Naive thymus-derived CD4-positive, alpha-beta T cell (primary cell): ENCODE measurements around the gene ZFYVE9. TPM values are rescaled to one million over a fixed set of nuclear protein-coding genes. Genes with fewer than 3 reads are reported as not detected.

Source experiments
- ATAC-seq: fragments of 150-1000 bp; cut with Tn5 transposase; 2 replicates; pipeline ENCODE4 v1.10.0; 2021; ENCODE audit warnings: mild to moderate bottlenecking, moderate library complexity
- CTCF ChIA-PET: fragments of 350-600 bp; sonication (Branson Sonifier 250); formaldehyde crosslinking; loops from one replicate; lab custom pipeline; 2021; ENCODE audit warnings: antibody characterized with exemption; lab: Charles Lee
- POLR2A ChIA-PET: fragments of 350-600 bp; sonication (Branson Sonifier 250); formaldehyde crosslinking; loops from one replicate; lab custom pipeline; 2021; ENCODE audit warnings: antibody characterized with exemption, inconsistent platforms; lab: Charles Lee
- DNase-seq, 9 donors: peaks; one replicate each; pipeline versions ENCODE4 v3.0.0 to v3.0.0-alpha.2; 2020 to 2022; ENCODE audit warnings: mixed read lengths in 1 of 9
- H3K27ac ChIP-seq: one replicate; pipeline ENCODE4 v1.7.0; 2013; ENCODE audit warnings: mild to moderate bottlenecking, low read depth, low read length, moderate library complexity
- H3K27me3 ChIP-seq, 2 donors: one replicate each; pipeline ENCODE4 v1.7.0; 2013; ENCODE audit warnings: low read length in 2 of 2, mild to moderate bottlenecking in 2 of 2, moderate library complexity in 2 of 2; ENCODE audit not compliant: control insufficient read depth in 2 of 2, insufficient read depth in 2 of 2
- H3K36me3 ChIP-seq, 3 experiments: 1 replicate in 2 of 3; 2 replicates in 1 of 3; pipeline ENCODE4 v1.7.0; 2013; ENCODE audit warnings: low read length in 3 of 3, mild to moderate bottlenecking in 3 of 3, moderate library complexity in 1 of 3; ENCODE audit not compliant: insufficient read depth in 3 of 3, control insufficient read depth in 2 of 3
- H3K4me1 ChIP-seq, 2 donors: one replicate each; pipeline ENCODE4 v1.7.0; 2013; ENCODE audit warnings: low read length in 2 of 2, mild to moderate bottlenecking in 2 of 2, moderate library complexity in 1 of 2; ENCODE audit not compliant: control insufficient read depth in 2 of 2, insufficient read depth in 2 of 2
- H3K4me3 ChIP-seq: 2 replicates; pipeline ENCODE4 v1.7.0; 2013; ENCODE audit warnings: mild to moderate bottlenecking, low read length
- H3K9me3 ChIP-seq, 3 experiments: 1 replicate in 2 of 3; 2 replicates in 1 of 3; pipeline ENCODE4 v1.7.0; 2013; ENCODE audit warnings: low read length in 3 of 3; ENCODE audit not compliant: control insufficient read depth in 2 of 3
- H3K27ac Mint-ChIP-seq, 9 donors: one replicate each; pipeline ENCODE4 v1.8.0; 2020 to 2022; ENCODE audit warnings: mixed read lengths in 9 of 9, mild to moderate bottlenecking in 8 of 9, moderate library complexity in 5 of 9, inconsistent platforms in 2 of 9
- H3K27me3 Mint-ChIP-seq, 5 donors: one replicate each; pipeline ENCODE4 v1.8.0; 2021 to 2022; ENCODE audit warnings: mixed read lengths in 5 of 5, mild to moderate bottlenecking in 1 of 5
- H3K36me3 Mint-ChIP-seq, 5 donors: one replicate each; pipeline ENCODE4 v1.8.0; 2020 to 2022; ENCODE audit warnings: mixed read lengths in 5 of 5, mild to moderate bottlenecking in 3 of 5, inconsistent platforms in 1 of 5
- H3K4me1 Mint-ChIP-seq, 7 donors: one replicate each; pipeline ENCODE4 v1.8.0; 2020 to 2022; ENCODE audit warnings: mixed read lengths in 7 of 7, mild to moderate bottlenecking in 3 of 7, inconsistent platforms in 1 of 7
- H3K4me3 Mint-ChIP-seq, 10 donors: one replicate each; pipeline ENCODE4 v1.8.0; 2020 to 2022; ENCODE audit warnings: mild to moderate bottlenecking in 10 of 10, mixed read lengths in 10 of 10, moderate library complexity in 6 of 10, inconsistent platforms in 2 of 10
- H3K9me3 Mint-ChIP-seq, 11 donors: one replicate each; pipeline ENCODE4 v1.8.0; 2020 to 2022; ENCODE audit warnings: mixed read lengths in 11 of 11, mild to moderate bottlenecking in 4 of 11, inconsistent platforms in 1 of 11, moderate library complexity in 1 of 11
- intact Hi-C, 2 donors: fragments of 100-400 bp; cut with micrococcal nuclease; formaldehyde crosslinking; loops; one replicate each; pipeline ENCODE4 v1.15.1; 2023
- polyA plus RNA-seq, 2 donors: library from polyadenylated mRNA; unstranded; fragments of 300-500 nt; fragmentation: Illumina TruSeq; gene quantifications; one replicate each; pipeline ENCODE4 v1.2.3, GENCODE V29; 2021
- total RNA-seq, 6 experiments: library from RNA in 5 of 6; stranded (reverse) in 5 of 6; gene quantifications; 1 replicate in 5 of 6; 2 replicates in 1 of 6; pipeline ENCODE4 v1.2.3 and lab custom pipeline; 2021 to 2026

ZFYVE9 gene
- total and polyA plus RNA-seq, 7 experiments from 2014 or later: 1.8 to 13.9 (median 5.0) TPM

- Mint-ChIP-seq H3K36me3 (peaks cover 0 to 21% (median 14%) of the 10 kb centered on the region in 5 donors), H3K27me3 (no peaks in the 10 kb centered on the region), H3K27ac (no peak overlapping the region), H3K9me3 (no peaks in the 10 kb centered on the region), H3K4me3 (no peak overlapping the region), H3K4me1 (no peaks in the 10 kb centered on the region)
- intact Hi-C loops: no loop called here
- H3K4me3 ChIP-seq: no peak overlapping the region
- no peaks in the 10 kb centered on the region for H3K4me1 ChIP-seq
- no peak overlapping the region for H3K27ac ChIP-seq
- ATAC-seq: no peak
- no peaks in the 10 kb centered on the region for H3K27me3 ChIP-seq
- no peaks in the 10 kb centered on the region for H3K9me3 ChIP-seq
- ChIA-PET CTCF (no interaction called here), POLR2A (interaction anchor here (0.7 kb wide), 1 partner anchor 14 kb away, joined by 5 read pairs; no protein-coding TSS in a partner anchor)
- H3K36me3 ChIP-seq: no peaks in the 10 kb centered on the region
- DNase-seq: no peak
Measured at GRCh38 chr1:52341655-52342260, 199.9 kb downstream of the ZFYVE9 start.

- POLR2A ChIA-PET: interaction anchor here (0.7 kb wide), 1 partner anchor 344 kb away, joined by 4 read pairs; no protein-coding TSS in a partner anchor
Measured at GRCh38 chr1:52343979-52344378, 202.1 kb downstream of the ZFYVE9 start.

GRCh38 chr1:52345252-52345651 lies 203.4 kb downstream of the ZFYVE9 start:
- POLR2A ChIA-PET: interaction anchor here (0.8 kb wide), 1 partner anchor 21 kb away, joined by 5 read pairs; the partner anchor contains the start of gene CC2D1B
- H3K9me3 ChIP-seq: no peaks in the 10 kb centered on the region

More at GRCh38 chr1:52343979-52344378, 202.1 kb downstream of the ZFYVE9 start:
- Mint-ChIP-seq H3K36me3 (peaks cover 0 to 6% (median 3%) of the 10 kb centered on the region in 5 donors), H3K27ac (peak overlapping the region in 3 of 9 donors; percentile 17 to 51 (median 21)), H3K4me3 (no peak overlapping the region), H3K27me3 (no peaks in the 10 kb centered on the region), H3K4me1 (peaks cover 0 to 14% (median 9%) of the 10 kb centered on the region in 7 donors), H3K9me3 (no peaks in the 10 kb centered on the region)
- Histone ChIP-seq H3K4me3 (no peak overlapping the region), H3K27me3 (no peaks in the 10 kb centered on the region), H3K27ac (no peak overlapping the region), H3K36me3 (no peaks in the 10 kb centered on the region), H3K9me3 (no peaks in the 10 kb centered on the region), H3K4me1 (no peaks in the 10 kb centered on the region)
- no peak for ATAC-seq
- DNase-seq: no peak
- CTCF ChIA-PET: no interaction called here
- intact Hi-C loops: no loop called here

GRCh38 chr1:52346653-52347052 lies 204.8 kb downstream of the ZFYVE9 start:
- DNase-seq (no peak), ATAC-seq (no peak)
- Histone ChIP-seq H3K9me3 (no peaks in the 10 kb centered on the region), H3K27ac (no peak overlapping the region), H3K4me1 (no peaks in the 10 kb centered on the region), H3K36me3 (peaks cover 0 to 4% (median 0%) of the 10 kb centered on the region in 3 experiments), H3K4me3 (no peak overlapping the region), H3K27me3 (no peaks in the 10 kb centered on the region)
- Mint-ChIP-seq H3K27me3 (no peaks in the 10 kb centered on the region), H3K36me3 (peaks cover 0 to 6% (median 3%) of the 10 kb centered on the region in 5 donors), H3K9me3 (no peaks in the 10 kb centered on the region), H3K27ac (peak overlapping the region in 5 of 9 donors; percentile 3 to 83 (median 43)), H3K4me1 (peaks cover 0 to 14% (median 9%) of the 10 kb centered on the region in 7 donors), H3K4me3 (no peak overlapping the region)
- intact Hi-C loops: no loop called here
- CTCF ChIA-PET: no interaction called here
- POLR2A ChIA-PET: interaction anchor here (1.1 kb wide), 1 partner anchor 328 kb away, joined by 3 read pairs; no protein-coding TSS in a partner anchor

More at GRCh38 chr1:52345252-52345651, 203.4 kb downstream of the ZFYVE9 start:
- Histone ChIP-seq H3K4me1 (no peaks in the 10 kb centered on the region), H3K4me3 (no peak overlapping the region), H3K36me3 (no peaks in the 10 kb centered on the region), H3K27me3 (no peaks in the 10 kb centered on the region), H3K27ac (no peak overlapping the region)
- Mint-ChIP-seq H3K36me3 (peaks cover 0 to 6% (median 3%) of the 10 kb centered on the region in 5 donors), H3K27ac (peak overlapping the region in 4 of 9 donors; percentile 23 to 51 (median 47)), H3K27me3 (no peaks in the 10 kb centered on the region), H3K4me3 (no peak overlapping the region), H3K4me1 (peaks cover 0 to 14% (median 9%) of the 10 kb centered on the region in 7 donors), H3K9me3 (no peaks in the 10 kb centered on the region)
- CTCF ChIA-PET: interaction anchor here (0.6 to 0.7 kb wide), 2 partner anchors 11 to 359 kb away, joined by 4 read pairs; no protein-coding TSS in a partner anchor
- DNase-seq: no peak
- intact Hi-C loops: no loop called here
- no peak for ATAC-seq

GRCh38 chr1:52348704-52349300 lies 206.9 kb downstream of the ZFYVE9 start:
- no peak overlapping the region for H3K4me3 ChIP-seq
- no peak for ATAC-seq
- H3K36me3 ChIP-seq: peaks cover 0 to 14% (median 4%) of the 10 kb centered on the region in 3 experiments
- Mint-ChIP-seq H3K27ac (peak overlapping the region in 8 of 9 donors; percentile 50 to 92 (median 72)), H3K4me1 (peaks cover 0 to 14% (median 9%) of the 10 kb centered on the region in 7 donors), H3K4me3 (no peak overlapping the region), H3K9me3 (no peaks in the 10 kb centered on the region), H3K27me3 (no peaks in the 10 kb centered on the region), H3K36me3 (peaks cover 6 to 18% (median 9%) of the 10 kb centered on the region in 5 donors)
- intact Hi-C loops: no loop called here
- POLR2A ChIA-PET: interaction anchor here (1.0 to 1.3 kb wide), 2 partner anchors 16 to 76 kb away, joined by 3 to 7 read pairs; no protein-coding TSS in a partner anchor
- DNase-seq: no peak
- peak overlapping the region; percentile 43 for H3K27ac ChIP-seq
- no peaks in the 10 kb centered on the region for H3K9me3 ChIP-seq
- H3K27me3 ChIP-seq: no peaks in the 10 kb centered on the region
- H3K4me1 ChIP-seq: no peaks in the 10 kb centered on the region
- CTCF ChIA-PET: interaction anchor here (1.0 to 1.5 kb wide), 3 partner anchors 16 to 19 kb away, joined by 3 to 6 read pairs (median 3); partner anchors contain the start of gene CC2D1B

GRCh38 chr1:52352690-52353089 lies 210.8 kb downstream of the ZFYVE9 start:
- intact Hi-C loops: no loop called here
- H3K4me3 ChIP-seq: no peak overlapping the region
- no peaks in the 10 kb centered on the region for H3K4me1 ChIP-seq
- H3K9me3 ChIP-seq: no peaks in the 10 kb centered on the region
- peaks cover 3 to 11% (median 8%) of the 10 kb centered on the region in 7 donors for H3K4me1 Mint-ChIP-seq
- POLR2A ChIA-PET: no interaction called here
- peaks cover 12 to 42% (median 24%) of the 10 kb centered on the region in 5 donors for H3K36me3 Mint-ChIP-seq
- no peak for ATAC-seq
- no peaks in the 10 kb centered on the region for H3K27me3 ChIP-seq
- no peaks in the 10 kb centered on the region for H3K27me3 Mint-ChIP-seq
- no peak overlapping the region for H3K27ac ChIP-seq
- H3K9me3 Mint-ChIP-seq: no peaks in the 10 kb centered on the region
- no peak overlapping the region for H3K4me3 Mint-ChIP-seq
- H3K27ac Mint-ChIP-seq: peak overlapping the region in 6 of 9 donors; percentile 10 to 72 (median 24)
- CTCF ChIA-PET: no interaction called here
- H3K36me3 ChIP-seq: peaks cover 19 to 52% (median 39%) of the 10 kb centered on the region in 3 experiments
- no peak for DNase-seq
